ENCODE results near the gene KNL1.
"Not testable (repeated sequence)": the region's sequence is repeated elsewhere in the genome, so short reads cannot be mapped to it uniquely, and the experiment has no call there.

KNL1 gene

GRCh38 chr15:40676906-40677305 is 82.9 kb downstream of the KNL1 start:
- not testable (repeated sequence) for DNase-seq (ENCODE audit: low read depth, low spot score)

DNA sequence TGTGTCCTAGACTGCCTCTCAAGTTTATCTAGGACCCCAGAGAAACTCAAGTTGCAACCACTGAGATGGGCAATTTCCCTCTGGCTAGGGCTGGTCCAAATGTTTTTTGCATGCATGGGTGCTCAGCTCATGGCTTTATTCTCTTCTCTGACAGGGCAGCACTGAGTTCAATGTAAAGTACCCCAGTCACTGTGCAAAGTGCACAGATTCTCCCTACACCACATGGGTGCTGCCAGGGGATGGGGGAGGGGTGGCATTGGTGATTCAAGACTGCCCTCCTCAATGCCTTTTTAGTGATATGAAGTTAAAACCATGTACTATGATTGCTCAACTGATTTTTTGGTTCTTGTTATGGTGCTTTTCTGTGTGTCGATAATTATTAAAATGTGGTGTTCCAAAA is 86.1 kb downstream of the KNL1 start:
- no peak for DNase-seq (ENCODE audit: low read depth, low spot score)

GRCh38 chr15:40680959-40681358 is 86.9 kb downstream of the KNL1 start:
- DNase-seq (ENCODE audit: low read depth, low spot score): not testable (repeated sequence)

- DNase-seq (ENCODE audit: low read depth, low spot score): no peak
Measured at GRCh38 chr15:40684381-40684780, 90.3 kb downstream of the KNL1 start.

DNA sequence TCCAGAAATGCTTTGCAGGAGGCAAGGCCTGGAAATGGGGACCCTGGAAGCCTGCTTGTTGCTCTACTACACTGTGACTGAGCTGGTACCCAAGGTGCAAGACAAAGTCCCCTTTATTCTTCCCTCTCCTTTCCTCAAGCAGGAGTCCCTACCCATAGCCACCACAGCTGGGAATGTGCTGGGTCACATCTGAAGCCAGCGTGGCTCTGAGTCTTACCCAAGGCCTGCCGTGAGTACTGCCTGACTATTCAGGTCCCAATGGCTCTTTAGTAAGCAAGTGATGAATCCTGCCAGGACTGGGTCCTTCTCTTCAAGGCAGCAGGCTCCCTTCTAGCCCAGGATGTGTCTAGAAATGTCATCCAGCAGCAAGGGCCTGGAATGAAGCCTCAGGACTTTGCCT is 91.3 kb downstream of the KNL1 start:
- no peak for DNase-seq (ENCODE audit: low read depth, low spot score)

DNA sequence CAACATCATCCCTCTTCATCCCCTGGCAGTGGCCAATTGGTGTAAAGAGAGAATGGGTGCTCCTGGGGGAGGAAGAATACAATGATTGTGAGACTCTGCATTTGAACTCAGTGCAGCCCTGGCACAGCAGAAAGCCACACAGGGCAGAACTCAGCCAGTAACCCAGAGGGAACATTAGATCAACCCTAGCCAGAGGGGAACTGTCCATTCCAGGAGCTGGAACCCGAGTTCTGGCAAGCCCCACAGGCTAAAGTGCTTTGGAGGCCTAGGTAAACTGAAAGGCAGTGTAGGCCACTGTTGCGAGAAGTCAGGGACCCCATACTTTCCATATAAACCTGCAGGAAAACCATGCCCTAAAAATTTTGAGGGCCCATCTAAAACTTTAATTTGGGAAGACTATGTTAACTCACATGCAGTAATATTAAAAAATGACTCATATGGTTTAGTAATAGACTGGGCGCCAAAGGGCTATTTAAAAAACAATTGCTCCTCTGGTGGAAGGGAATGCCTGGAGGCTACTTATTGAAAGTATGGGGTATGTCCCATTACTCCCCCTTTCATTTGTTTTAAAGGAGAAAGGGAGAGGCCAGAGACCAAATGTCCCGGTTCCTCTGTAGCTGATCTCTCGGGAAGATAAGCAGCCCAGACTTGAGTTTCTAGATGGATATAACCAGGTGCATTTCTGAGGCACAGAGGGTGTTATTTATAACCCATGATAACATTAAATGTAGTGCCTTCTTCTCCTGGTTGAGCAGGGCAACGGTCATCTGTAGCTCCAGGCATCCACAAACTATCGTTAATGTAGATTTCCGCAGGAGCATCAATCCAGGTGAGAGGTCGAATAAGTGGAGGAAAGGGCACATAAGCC is 95.1 kb downstream of the KNL1 start:
- no peak for DNase-seq (ENCODE audit: low read depth, low spot score)

DNA sequence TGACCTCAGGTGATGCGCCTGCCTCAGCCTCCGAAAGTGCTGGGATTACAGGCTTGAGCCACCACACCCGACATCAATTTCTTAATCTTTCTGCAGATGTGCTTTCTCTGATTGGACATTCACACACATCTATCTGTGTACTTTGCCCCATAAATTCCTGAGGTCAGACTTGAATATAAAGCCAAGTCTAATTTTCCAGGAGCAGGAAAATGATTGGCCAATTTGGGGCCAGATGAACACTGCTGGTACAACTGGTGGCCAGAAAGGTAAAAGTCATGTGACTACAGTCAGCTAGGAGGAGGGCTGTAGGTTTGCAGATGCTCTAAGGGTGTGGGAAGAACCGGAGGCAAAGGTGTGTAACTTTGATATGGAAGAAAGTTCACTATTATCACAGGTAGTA is 97.7 kb downstream of the KNL1 start:
- peak; percentile 2 for DNase-seq (ENCODE audit: low read depth, low spot score)

DNA sequence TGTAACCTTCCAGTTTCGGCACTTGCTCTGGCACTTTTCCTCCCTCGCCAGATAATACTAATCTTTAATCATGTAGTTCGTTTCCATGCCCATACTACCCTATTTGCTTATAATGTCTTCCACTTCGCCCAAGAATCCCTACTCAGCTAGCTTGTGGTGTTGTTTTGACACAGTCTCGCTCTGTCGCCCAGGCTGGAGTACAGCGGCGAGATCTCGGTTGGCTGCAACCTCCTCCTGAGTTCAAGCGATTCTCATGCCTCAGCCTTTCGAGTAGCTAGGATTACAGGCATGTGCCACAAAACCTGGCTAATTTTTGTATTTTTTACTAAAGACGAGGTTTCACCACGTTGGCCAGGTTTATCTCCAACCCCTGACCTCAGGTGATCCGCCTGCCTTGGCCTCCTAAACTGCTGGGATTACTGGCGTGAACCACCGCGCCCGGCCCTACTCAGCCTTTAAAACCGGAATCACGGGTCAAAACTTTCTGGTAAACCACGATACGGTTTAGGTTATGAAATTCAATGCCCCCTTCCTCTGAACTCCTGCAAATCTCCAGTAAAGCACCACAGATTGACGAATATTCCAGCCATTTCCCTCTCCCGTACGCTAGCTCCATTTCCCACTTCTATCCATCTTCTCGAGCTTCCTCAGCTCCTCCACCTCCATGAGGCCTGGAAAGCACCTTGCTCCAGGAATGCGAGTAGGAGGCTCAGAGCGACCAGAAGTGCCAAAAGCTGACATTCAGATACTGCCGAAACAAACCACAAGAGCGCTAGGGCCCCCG is 100.0 kb downstream of the KNL1 start:
- DNase-seq (ENCODE audit: low read depth, low spot score): no peak

DNA sequence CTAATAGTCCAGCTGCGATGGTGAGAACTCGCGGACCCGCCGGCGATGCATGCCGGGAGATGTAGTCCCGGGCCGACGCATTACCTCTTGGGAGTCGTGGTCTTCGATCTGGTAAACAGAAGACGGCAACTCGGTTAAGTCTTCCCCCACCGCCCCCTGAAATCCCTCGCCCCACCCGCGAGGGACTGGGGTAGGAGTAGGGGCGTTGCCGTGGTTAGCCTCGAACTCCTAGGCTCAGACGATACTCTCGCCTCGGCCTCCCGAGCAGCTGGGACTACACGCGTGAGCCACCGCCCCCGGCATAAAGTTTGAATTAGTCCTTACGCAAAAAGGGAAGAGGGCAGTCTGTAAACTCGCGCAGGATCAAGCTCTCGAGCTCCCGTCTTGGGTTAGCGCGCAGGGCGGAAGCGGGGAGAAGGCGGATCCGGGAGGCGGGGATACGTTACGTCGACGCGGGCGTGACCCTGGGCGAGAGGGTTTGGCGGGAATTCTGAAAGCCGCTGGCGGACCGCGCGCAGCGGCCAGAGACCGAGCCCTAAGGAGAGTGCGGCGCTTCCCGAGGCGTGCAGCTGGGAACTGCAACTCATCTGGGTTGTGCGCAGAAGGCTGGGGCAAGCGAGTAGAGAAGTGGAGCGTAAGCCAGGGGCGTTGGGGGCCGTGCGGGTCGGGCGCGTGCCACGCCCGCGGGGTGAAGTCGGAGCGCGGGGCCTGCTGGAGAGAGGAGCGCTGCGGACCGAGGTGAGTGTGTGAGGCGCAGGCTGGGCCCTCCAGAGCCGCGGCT is 100.8 kb downstream of the KNL1 start, which contains the start of gene RAD51:
Gene RAD51 (plus strand): TSS at position 487 of the 781 bp plus-strand sequence. CDS start 3,585 bp downstream, outside the sequence.
- peak; percentile 97 for DNase-seq (ENCODE audit: low read depth, low spot score)

GRCh38 chr15:40695469-40695890 is 101.4 kb downstream of the KNL1 start:
- peak; percentile 43 for DNase-seq (ENCODE audit: low read depth, low spot score)

DNA sequence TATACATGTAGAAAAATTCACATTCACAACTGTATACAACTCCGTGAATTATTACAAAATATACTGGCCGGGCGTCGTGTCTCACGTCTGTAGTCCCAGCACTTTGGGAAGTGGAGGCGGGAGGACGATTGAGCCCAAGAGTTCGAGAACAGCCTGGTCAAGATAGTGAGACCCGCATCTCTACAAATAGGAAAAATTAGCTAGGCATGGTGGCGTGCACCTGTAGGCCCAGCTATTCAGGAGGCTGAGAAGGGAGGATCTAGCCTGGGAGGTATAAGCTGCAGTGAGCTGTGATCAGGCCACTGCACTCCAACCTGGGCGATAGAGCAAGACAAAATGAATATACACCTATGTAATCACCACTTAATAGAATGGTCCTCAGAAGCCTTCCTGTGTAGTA is 102.2 kb downstream of the KNL1 start:
- DNase-seq (ENCODE audit: low read depth, low spot score): no peak

DNA sequence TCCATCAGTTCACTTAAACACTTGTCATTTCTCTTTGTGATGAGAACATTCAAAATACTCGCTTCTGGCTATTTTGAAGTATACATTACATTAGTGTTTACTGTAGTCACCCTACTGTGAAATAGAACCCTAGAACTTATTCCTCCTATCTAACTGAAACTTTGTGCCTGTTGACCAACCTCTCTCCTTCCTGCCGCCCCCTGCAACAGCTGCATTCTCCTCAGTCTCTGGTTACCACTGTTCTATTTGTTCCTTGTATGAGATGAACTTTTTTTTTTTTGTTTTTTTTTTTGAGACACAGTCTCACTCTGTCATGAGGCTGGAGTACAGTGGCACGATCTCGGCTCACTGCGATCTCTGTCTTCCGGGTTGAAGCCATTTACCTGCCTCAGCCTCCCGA is 103.9 kb downstream of the KNL1 start:
- no peak for DNase-seq (ENCODE audit: low read depth, low spot score)

DNA sequence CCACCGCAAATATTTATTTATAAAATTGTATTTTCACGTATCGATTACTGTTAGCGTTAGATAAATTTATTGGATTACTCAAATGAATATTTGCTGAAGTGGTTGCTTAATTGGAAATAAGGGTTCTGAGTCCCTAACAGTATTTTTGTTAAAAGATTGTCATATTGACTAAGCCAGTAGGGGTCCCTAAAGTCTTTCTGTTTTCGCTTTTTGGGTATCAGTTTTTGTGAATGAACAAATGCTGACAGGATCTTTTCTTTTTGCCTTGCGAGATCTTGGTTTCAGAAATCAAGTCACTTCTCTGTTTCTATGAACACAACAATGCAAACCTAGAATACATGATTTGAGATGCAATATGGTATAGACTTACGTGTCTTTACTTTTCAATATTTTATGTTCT is 108.0 kb downstream of the KNL1 start:
- DNase-seq (ENCODE audit: low read depth, low spot score): peak; percentile 19

- no peak for DNase-seq (ENCODE audit: low read depth, low spot score)
Measured at GRCh38 chr15:40706121-40706520, 112.1 kb downstream of the KNL1 start.
